Measurements from ENCODE around the gene ZNF385A.

Gene ZNF385A

GRCh38 chr12:54331461-54331860 lies 53.1 kb downstream of the ZNF385A start:
- no peak for TF ChIP-seq EZH2phosphoT487 (IDR thresholded peaks at IDR 0.05; ENCODE audit: borderline replicate concordance, low read length)
- TF ChIP-seq, protein P1, sequence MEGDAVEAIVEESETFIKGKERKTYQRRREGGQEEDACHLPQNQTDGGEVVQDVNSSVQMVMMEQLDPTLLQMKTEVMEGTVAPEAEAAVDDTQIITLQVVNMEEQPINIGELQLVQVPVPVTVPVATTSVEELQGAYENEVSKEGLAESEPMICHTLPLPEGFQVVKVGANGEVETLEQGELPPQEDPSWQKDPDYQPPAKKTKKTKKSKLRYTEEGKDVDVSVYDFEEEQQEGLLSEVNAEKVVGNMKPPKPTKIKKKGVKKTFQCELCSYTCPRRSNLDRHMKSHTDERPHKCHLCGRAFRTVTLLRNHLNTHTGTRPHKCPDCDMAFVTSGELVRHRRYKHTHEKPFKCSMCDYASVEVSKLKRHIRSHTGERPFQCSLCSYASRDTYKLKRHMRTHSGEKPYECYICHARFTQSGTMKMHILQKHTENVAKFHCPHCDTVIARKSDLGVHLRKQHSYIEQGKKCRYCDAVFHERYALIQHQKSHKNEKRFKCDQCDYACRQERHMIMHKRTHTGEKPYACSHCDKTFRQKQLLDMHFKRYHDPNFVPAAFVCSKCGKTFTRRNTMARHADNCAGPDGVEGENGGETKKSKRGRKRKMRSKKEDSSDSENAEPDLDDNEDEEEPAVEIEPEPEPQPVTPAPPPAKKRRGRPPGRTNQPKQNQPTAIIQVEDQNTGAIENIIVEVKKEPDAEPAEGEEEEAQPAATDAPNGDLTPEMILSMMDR (IDR thresholded peaks at IDR 0.05; ENCODE audit: low read depth, low read length, poor library complexity, severe bottlenecking), result no peak
- H3K9me3 ChIP-seq (ENCODE audit: control insufficient read depth, insufficient read depth, low read length), result no peaks in the 10 kb centered on the region
- no peak overlapping the region for H3K4me2 ChIP-seq (ENCODE audit: low read length)
- peaks cover 17% of the 10 kb centered on the region for H3K79me2 ChIP-seq (ENCODE audit: control insufficient read depth, low read length)
- peaks cover 21% of the 10 kb centered on the region for H3K4me1 ChIP-seq (ENCODE audit: control insufficient read depth, low read length)
- H3K27ac ChIP-seq (ENCODE audit: low read depth, low read length), result no peak overlapping the region
- no peak overlapping the region for H3K4me3 ChIP-seq (ENCODE audit: low read length)
- H3K36me3 ChIP-seq (ENCODE audit: control insufficient read depth, low read length), result peaks cover 9% of the 10 kb centered on the region
- no peaks in the 10 kb centered on the region for H4K20me1 ChIP-seq (ENCODE audit: control insufficient read depth, insufficient read depth, low read depth, low read length)
- no peaks in the 10 kb centered on the region for H3F3A ChIP-seq (ENCODE audit: control insufficient read depth, insufficient read depth)
- no peaks in the 10 kb centered on the region for H3K9me2 ChIP-seq (replicated peaks; ENCODE audit: control insufficient read depth, low read length)
- no peaks in the 10 kb centered on the region for H3K27me3 ChIP-seq (ENCODE audit: control insufficient read depth, low read length)

GRCh38 chr12:54330442-54330841 lies 54.1 kb downstream of the ZNF385A start:
- Histone ChIP-seq H4K20me1 (ENCODE audit: control insufficient read depth, insufficient read depth, low read depth, low read length) (no peaks in the 10 kb centered on the region), H3K27me3 (ENCODE audit: control insufficient read depth, low read length) (no peaks in the 10 kb centered on the region), H3F3A (ENCODE audit: control insufficient read depth, insufficient read depth) (no peaks in the 10 kb centered on the region), H3K79me2 (ENCODE audit: control insufficient read depth, low read length) (peaks cover 25% of the 10 kb centered on the region), H3K9me3 (ENCODE audit: control insufficient read depth, insufficient read depth, low read length) (no peaks in the 10 kb centered on the region), H3K27ac (ENCODE audit: low read depth, low read length) (no peak overlapping the region), H3K36me3 (ENCODE audit: control insufficient read depth, low read length) (peaks cover 9% of the 10 kb centered on the region), H3K4me1 (ENCODE audit: control insufficient read depth, low read length) (peaks cover 12% of the 10 kb centered on the region), H3K9me2 (replicated peaks; ENCODE audit: control insufficient read depth, low read length) (no peaks in the 10 kb centered on the region), H3K4me3 (ENCODE audit: low read length) (no peak overlapping the region), H3K4me2 (ENCODE audit: low read length) (no peak overlapping the region)
- TF ChIP-seq EZH2phosphoT487 (IDR thresholded peaks at IDR 0.05; ENCODE audit: borderline replicate concordance, low read length), result no peak
- TF ChIP-seq, protein P1 (IDR thresholded peaks at IDR 0.05; ENCODE audit: low read depth, low read length, poor library complexity, severe bottlenecking), result no peak

GRCh38 chr12:54329759-54330158 lies 54.8 kb downstream of the ZNF385A start:
- Histone ChIP-seq H4K20me1 (ENCODE audit: control insufficient read depth, insufficient read depth, low read depth, low read length) (no peaks in the 10 kb centered on the region), H3K36me3 (ENCODE audit: control insufficient read depth, low read length) (peaks cover 9% of the 10 kb centered on the region), H3K4me2 (ENCODE audit: low read length) (no peak overlapping the region), H3K79me2 (ENCODE audit: control insufficient read depth, low read length) (peaks cover 30% of the 10 kb centered on the region), H3K27me3 (ENCODE audit: control insufficient read depth, low read length) (no peaks in the 10 kb centered on the region), H3K4me3 (ENCODE audit: low read length) (no peak overlapping the region), H3K9me2 (replicated peaks; ENCODE audit: control insufficient read depth, low read length) (no peaks in the 10 kb centered on the region), H3F3A (ENCODE audit: control insufficient read depth, insufficient read depth) (no peaks in the 10 kb centered on the region), H3K9me3 (ENCODE audit: control insufficient read depth, insufficient read depth, low read length) (no peaks in the 10 kb centered on the region), H3K27ac (ENCODE audit: low read depth, low read length) (no peak overlapping the region), H3K4me1 (ENCODE audit: control insufficient read depth, low read length) (peaks cover 5% of the 10 kb centered on the region)
- TF ChIP-seq, protein P1 (IDR thresholded peaks at IDR 0.05; ENCODE audit: low read depth, low read length, poor library complexity, severe bottlenecking), result no peak
- no peak for TF ChIP-seq EZH2phosphoT487 (IDR thresholded peaks at IDR 0.05; ENCODE audit: borderline replicate concordance, low read length)

All from DOHH2 (cell line).